ENCODE results near the gene HMCN2. TPM values are rescaled to one million over a fixed set of nuclear protein-coding genes. Genes with fewer than 3 reads are reported as not detected.
A peak's percentile ranks its signal among the peaks of the same experiment; 100 is the strongest.

HMCN2 gene
- polyA plus RNA-seq, 1 experiment: under 0.01 TPM

- TF ChIP-seq CTCF (IDR thresholded peaks at IDR 0.05; ENCODE audit: low read depth, low read length): no peak
- DNase-seq (ENCODE audit: low read depth, low spot score): no peak
- CTCF ChIA-PET: no interaction called here
- peaks cover 25% of the 10 kb centered on the region for H3K27me3 ChIP-seq (ENCODE audit: control insufficient read depth, insufficient read depth, low read length)
- POLR2A ChIA-PET: no interaction called here
- no peak overlapping the region for H3K4me3 ChIP-seq (ENCODE audit: low read depth, low read length)
- H3K27ac ChIP-seq (ENCODE audit: low read depth, low read length): no peak overlapping the region
- no peaks in the 10 kb centered on the region for H3K9me3 ChIP-seq (ENCODE audit: control insufficient read depth, insufficient read depth, low read length)
Observed at GRCh38 chr9:130477564-130477963, 212.0 kb downstream of the HMCN2 start.

- CTCF ChIA-PET: no interaction called here
- peaks cover 27% of the 10 kb centered on the region for H3K27me3 ChIP-seq (ENCODE audit: control insufficient read depth, insufficient read depth, low read length)
- POLR2A ChIA-PET: no interaction called here
- no peaks in the 10 kb centered on the region for H3K9me3 ChIP-seq (ENCODE audit: control insufficient read depth, insufficient read depth, low read length)
- no peak for TF ChIP-seq CTCF (IDR thresholded peaks at IDR 0.05; ENCODE audit: low read depth, low read length)
- H3K4me3 ChIP-seq (ENCODE audit: low read depth, low read length): no peak overlapping the region
- DNase-seq (ENCODE audit: low read depth, low spot score): no peak
- no peak overlapping the region for H3K27ac ChIP-seq (ENCODE audit: low read depth, low read length)
Observed at GRCh38 chr9:130478152-130478551, 212.6 kb downstream of the HMCN2 start.

DNA sequence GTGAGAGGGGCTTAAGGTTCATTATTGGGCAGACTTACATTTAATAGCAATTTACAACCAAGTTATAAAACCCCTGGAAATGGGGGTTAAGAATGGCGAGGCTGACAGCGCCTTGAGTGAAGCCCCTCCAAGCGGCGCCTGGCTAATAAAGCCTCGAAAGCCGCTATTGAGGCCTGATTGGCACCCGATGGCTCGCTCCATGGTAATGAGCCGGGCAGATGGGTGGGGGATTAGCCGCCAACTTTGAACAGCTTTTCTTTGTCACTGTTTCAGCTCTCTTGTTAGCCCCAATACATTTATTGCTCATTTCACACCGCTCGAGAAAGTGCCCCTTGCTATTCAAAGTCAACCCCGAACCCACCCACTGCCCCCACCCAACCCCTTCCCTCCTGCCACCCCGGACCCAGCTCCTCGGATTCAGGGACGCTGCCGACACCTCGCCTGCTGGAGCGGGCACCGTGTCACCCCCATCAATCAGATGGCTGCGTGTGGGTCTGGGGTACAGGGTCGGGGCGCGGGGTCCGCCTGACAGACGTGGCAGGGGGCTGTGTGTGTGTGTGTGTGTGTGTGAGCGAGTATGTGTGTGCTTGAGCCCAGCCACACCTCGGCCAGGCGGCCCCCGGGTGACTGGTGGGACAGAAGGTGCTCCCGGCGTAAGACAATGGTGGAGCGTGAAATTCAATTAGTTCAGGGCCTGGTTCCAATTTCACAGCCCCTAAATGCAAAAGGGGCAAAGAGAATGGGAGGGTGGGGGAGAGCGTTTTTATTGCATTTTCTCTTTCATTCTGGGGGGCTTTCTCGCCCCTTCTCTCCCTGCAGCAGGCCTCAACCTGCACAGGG, 213.4 kb downstream of the HMCN2 start:
- Histone ChIP-seq H3K27me3 (ENCODE audit: control insufficient read depth, insufficient read depth, low read length) (peaks cover 34% of the 10 kb centered on the region), H3K9me3 (ENCODE audit: control insufficient read depth, insufficient read depth, low read length) (no peaks in the 10 kb centered on the region), H3K4me3 (ENCODE audit: low read depth, low read length) (no peak overlapping the region), H3K27ac (ENCODE audit: low read depth, low read length) (no peak overlapping the region)
- TF ChIP-seq CTCF (IDR thresholded peaks at IDR 0.05; ENCODE audit: low read depth, low read length): no peak
- no peak for DNase-seq (ENCODE audit: low read depth, low spot score)
- ChIA-PET CTCF (no interaction called here), POLR2A (no interaction called here)

DNA sequence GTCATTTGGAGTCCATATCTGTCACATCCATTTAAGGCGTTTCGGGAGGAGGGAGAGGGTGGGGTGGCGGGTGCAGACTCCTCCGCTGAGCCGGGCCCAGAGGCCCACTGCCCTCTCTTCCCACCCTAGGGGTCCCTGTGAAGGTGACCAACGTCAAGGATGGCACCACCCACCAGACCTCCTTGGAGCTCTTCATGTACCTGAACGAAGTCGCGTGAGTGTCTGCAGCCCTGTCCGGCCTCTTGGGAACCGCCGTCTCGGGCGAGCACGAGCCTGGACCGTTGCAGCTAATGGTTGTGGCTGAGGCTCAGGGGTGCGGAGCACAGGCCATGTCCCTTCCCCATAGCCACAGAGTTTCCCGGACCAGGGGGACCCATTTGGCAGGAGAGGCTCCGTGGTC, 214.0 kb downstream of the HMCN2 start:
- H3K4me3 ChIP-seq (ENCODE audit: low read depth, low read length): no peak overlapping the region
- DNase-seq (ENCODE audit: low read depth, low spot score): no peak
- CTCF ChIA-PET: no interaction called here
- POLR2A ChIA-PET: no interaction called here
- no peaks in the 10 kb centered on the region for H3K9me3 ChIP-seq (ENCODE audit: control insufficient read depth, insufficient read depth, low read length)
- no peak for TF ChIP-seq CTCF (IDR thresholded peaks at IDR 0.05; ENCODE audit: low read depth, low read length)
- H3K27me3 ChIP-seq (ENCODE audit: control insufficient read depth, insufficient read depth, low read length): peaks cover 30% of the 10 kb centered on the region
- no peak overlapping the region for H3K27ac ChIP-seq (ENCODE audit: low read depth, low read length)

GRCh38 chr9:130480673-130481072, 215.1 kb downstream of the HMCN2 start:
- CTCF ChIA-PET: no interaction called here
- Histone ChIP-seq H3K27ac (ENCODE audit: low read depth, low read length) (no peak overlapping the region), H3K27me3 (ENCODE audit: control insufficient read depth, insufficient read depth, low read length) (peaks cover 25% of the 10 kb centered on the region), H3K9me3 (ENCODE audit: control insufficient read depth, insufficient read depth, low read length) (no peaks in the 10 kb centered on the region), H3K4me3 (ENCODE audit: low read depth, low read length) (no peak overlapping the region)
- no peak for DNase-seq (ENCODE audit: low read depth, low spot score)
- POLR2A ChIA-PET: no interaction called here
- TF ChIP-seq CTCF (IDR thresholded peaks at IDR 0.05; ENCODE audit: low read depth, low read length): 0 out of 2 replicates have a peak, but pooled peaks have one; percentile 11

Measured in AG04450 (cell line).